Suprapubic skin (tissue), 4 donors: Measurements from ENCODE around the gene C3orf20. TPM values are rescaled to one million over a fixed set of nuclear protein-coding genes. Genes with fewer than 3 reads are reported as not detected.

Experiments
- DNase-seq, 2 donors: peaks; one replicate each; pipeline ENCODE4 v3.0.0-alpha.2; 2019; ENCODE audit warnings: low spot score in 2 of 2
- H3K27ac ChIP-seq: fragments of 200-600 bp; sonication (generic); one replicate; pipeline ENCODE4 v1.5.1; 2019
- H3K27me3 ChIP-seq: fragments of 200-600 bp; sonication (generic); one replicate; pipeline ENCODE4 v1.5.1; 2019
- H3K36me3 ChIP-seq: fragments of 200-600 bp; sonication (generic); one replicate; pipeline ENCODE4 v1.5.1; 2019
- H3K4me1 ChIP-seq: fragments of 200-600 bp; sonication (generic); one replicate; pipeline ENCODE4 v1.5.1; 2019
- H3K4me3 ChIP-seq: fragments of 200-600 bp; sonication (generic); one replicate; pipeline ENCODE4 v1.5.1; 2019; ENCODE audit warnings: mild to moderate bottlenecking
- H3K9me3 ChIP-seq: fragments of 200-600 bp; sonication (generic); one replicate; pipeline ENCODE4 v1.5.1; 2019
- CTCF ChIP-seq, 2 donors: fragments of 200-600 bp in 1 of 2; fragments of 450-650 bp in 1 of 2; sonication (generic) in 1 of 2; IDR thresholded peaks; one replicate each; pipeline ENCODE4 v1.5.1; 2016 to 2019; ENCODE audit warnings: antibody characterized with exemption in 2 of 2, mild to moderate bottlenecking in 1 of 2, moderate library complexity in 1 of 2
- EP300 ChIP-seq: sonication (generic); formaldehyde crosslinking; IDR thresholded peaks from one replicate; pipeline ENCODE4 v1.6.1; 2017; ENCODE audit warnings: antibody characterized with exemption
- POLR2A ChIP-seq, 2 donors: fragments of 450-650 bp; IDR thresholded peaks; one replicate each; pipeline ENCODE4 v1.6.1; 2017; ENCODE audit warnings: antibody characterized with exemption in 2 of 2, mild to moderate bottlenecking in 2 of 2, moderate library complexity in 2 of 2
- POLR2AphosphoS5 ChIP-seq, 3 donors: sonication (generic); formaldehyde crosslinking; IDR thresholded peaks; one replicate each; pipeline ENCODE4 v1.6.1; 2017; ENCODE audit warnings: antibody characterized with exemption in 3 of 3
- WGBS: methylation state at CpG from one replicate; pipeline ENCODE4 v1.1.5; 2018; 5-methylcytosine and 5-hydroxymethylcytosine counted together
- total RNA-seq, 4 donors: library from RNA; depleted of rRNA; stranded (reverse); fragments of >200 nt; gene quantifications; one replicate each; pipeline ENCODE4 v1.1.0, GENCODE V29; 2016

C3orf20 gene
- total RNA-seq, 4 donors from 2014 or later, result 0.21 TPM; not detected in 3

- Histone ChIP-seq H3K36me3 (no peaks in the 10 kb centered on the region), H3K27me3 (no peaks in the 10 kb centered on the region), H3K4me1 (no peaks in the 10 kb centered on the region), H3K4me3 (no peak overlapping the region), H3K9me3 (no peaks in the 10 kb centered on the region), H3K27ac (no peak overlapping the region)
- DNase-seq, result no peak
- 77% methylated on average over 3 of the region's 4 CpGs for WGBS
- TF ChIP-seq EP300 (no peak), CTCF (IDR thresholded peaks at IDR 0.05) (no peak), POLR2A (IDR thresholded peaks at IDR 0.05) (no peak), POLR2AphosphoS5 (IDR thresholded peaks at IDR 0.05) (no peak)
Observed at GRCh38 chr3:14758297-14758696, 83.4 kb downstream of the C3orf20 start.

DNA sequence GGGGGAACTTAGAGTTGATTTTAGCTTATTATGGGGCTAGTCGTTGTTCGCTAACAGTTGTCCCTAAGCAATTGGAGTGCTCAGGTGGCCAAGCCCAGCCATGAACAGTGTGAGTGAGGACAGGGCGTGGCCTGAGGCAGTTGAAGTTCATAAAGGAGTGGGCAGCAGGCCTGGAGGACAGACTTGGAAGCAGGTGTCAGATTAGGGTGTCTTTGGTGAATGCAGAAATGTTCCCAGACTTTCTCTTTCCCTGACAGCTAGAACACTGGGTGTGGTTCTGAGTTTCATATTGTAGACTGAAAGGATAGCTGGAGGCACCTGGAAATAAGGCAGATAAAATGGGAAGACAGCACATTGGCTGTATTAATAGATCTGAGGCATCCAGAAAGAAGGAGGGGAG is 84.0 kb downstream of the C3orf20 start:
- no peaks in the 10 kb centered on the region for H3K36me3 ChIP-seq
- 78% methylated on average over 3 of the region's 3 CpGs for WGBS
- no peak for TF ChIP-seq POLR2A (IDR thresholded peaks at IDR 0.05)
- TF ChIP-seq EP300, result no peak
- no peak for TF ChIP-seq CTCF (IDR thresholded peaks at IDR 0.05)
- TF ChIP-seq POLR2AphosphoS5 (IDR thresholded peaks at IDR 0.05), result no peak
- no peak for DNase-seq
- no peaks in the 10 kb centered on the region for H3K9me3 ChIP-seq
- H3K27me3 ChIP-seq, result no peaks in the 10 kb centered on the region
- H3K4me1 ChIP-seq, result no peaks in the 10 kb centered on the region
- no peak overlapping the region for H3K4me3 ChIP-seq
- H3K27ac ChIP-seq, result no peak overlapping the region

DNA sequence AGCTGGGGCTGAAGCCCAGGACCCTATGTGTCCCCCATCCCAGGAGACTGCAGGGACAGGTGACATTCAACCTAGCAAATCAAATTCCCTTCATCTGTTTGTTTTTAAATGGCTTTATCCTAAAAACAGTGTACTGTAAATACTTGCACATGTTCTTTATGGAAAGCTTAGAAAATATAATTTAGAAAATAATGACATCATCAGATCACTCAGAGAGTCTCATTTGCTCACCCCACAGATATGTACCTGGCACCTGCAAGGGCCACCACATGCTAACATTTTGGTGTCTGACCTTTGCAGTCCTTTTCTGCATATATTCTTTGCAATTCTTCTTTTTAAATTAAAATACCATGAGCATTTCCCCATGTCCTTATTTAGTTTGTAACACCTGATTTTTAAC is 85.2 kb downstream of the C3orf20 start:
- H3K27me3 ChIP-seq, result no peaks in the 10 kb centered on the region
- H3K4me3 ChIP-seq, result no peak overlapping the region
- H3K27ac ChIP-seq, result no peak overlapping the region
- H3K9me3 ChIP-seq, result no peaks in the 10 kb centered on the region
- H3K4me1 ChIP-seq, result no peaks in the 10 kb centered on the region
- no peak for DNase-seq
- H3K36me3 ChIP-seq, result no peaks in the 10 kb centered on the region
- TF ChIP-seq POLR2A (IDR thresholded peaks at IDR 0.05), result no peak
- TF ChIP-seq CTCF (IDR thresholded peaks at IDR 0.05), result no peak
- no peak for TF ChIP-seq EP300
- no peak for TF ChIP-seq POLR2AphosphoS5 (IDR thresholded peaks at IDR 0.05)

GRCh38 chr3:14761121-14761672 is 86.3 kb downstream of the C3orf20 start:
- no peaks in the 10 kb centered on the region for H3K36me3 ChIP-seq
- TF ChIP-seq EP300, result no peak
- no peaks in the 10 kb centered on the region for H3K27me3 ChIP-seq
- WGBS, result 57% methylated on average over 7 of the region's 9 CpGs
- no peaks in the 10 kb centered on the region for H3K4me1 ChIP-seq
- no peaks in the 10 kb centered on the region for H3K9me3 ChIP-seq
- H3K4me3 ChIP-seq, result no peak overlapping the region
- H3K27ac ChIP-seq, result no peak overlapping the region
- DNase-seq, result no peak

DNA sequence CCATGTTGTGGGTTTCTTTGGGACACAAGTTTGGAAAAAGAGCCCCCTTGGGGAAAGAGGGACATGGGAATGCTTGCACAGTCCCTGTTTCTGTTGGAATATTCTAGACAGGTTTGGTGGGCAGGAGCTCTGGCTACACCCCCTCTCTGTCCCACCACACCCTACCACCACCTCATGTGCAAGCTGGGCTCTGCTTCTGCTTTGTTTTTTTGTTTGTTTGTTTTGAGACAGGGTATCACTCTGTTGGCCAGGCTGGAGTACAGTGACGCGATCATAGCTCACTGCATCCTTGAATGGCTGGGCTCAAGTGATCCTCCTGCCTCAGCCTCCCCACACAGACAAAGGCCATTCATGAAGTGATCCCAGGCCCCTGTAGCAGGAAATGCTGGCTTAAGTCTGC is 86.9 kb downstream of the C3orf20 start:
- no peak for DNase-seq
- no peaks in the 10 kb centered on the region for H3K9me3 ChIP-seq
- TF ChIP-seq CTCF (IDR thresholded peaks at IDR 0.05) (no peak), POLR2AphosphoS5 (IDR thresholded peaks at IDR 0.05) (no peak), POLR2A (IDR thresholded peaks at IDR 0.05) (no peak), EP300 (no peak)
- WGBS, result 90% methylated on average over 2 of the region's 2 CpGs
- H3K27ac ChIP-seq, result no peak overlapping the region
- H3K4me3 ChIP-seq, result no peak overlapping the region
- H3K27me3 ChIP-seq, result no peaks in the 10 kb centered on the region
- no peaks in the 10 kb centered on the region for H3K36me3 ChIP-seq
- H3K4me1 ChIP-seq, result no peaks in the 10 kb centered on the region

DNA sequence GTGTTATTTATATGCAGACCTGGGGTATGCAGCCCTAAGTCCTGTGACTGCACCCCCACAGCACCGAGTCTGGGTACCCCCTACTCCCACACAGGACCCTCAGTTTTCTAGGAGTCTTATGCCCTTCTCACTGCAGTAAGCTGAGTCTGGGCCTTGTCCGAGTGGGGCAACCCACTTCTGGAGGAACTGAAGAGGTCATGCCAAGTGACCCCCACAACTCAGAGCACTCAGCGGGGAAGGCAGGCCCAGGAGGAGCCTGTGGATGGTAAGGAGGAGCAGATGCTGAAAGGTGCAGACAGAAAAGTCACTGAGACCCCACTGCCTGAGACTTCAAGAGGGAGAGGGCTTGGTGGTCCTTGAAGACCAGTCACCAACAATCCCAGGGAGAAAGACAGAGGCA is 87.8 kb downstream of the C3orf20 start:
- Histone ChIP-seq H3K27me3 (no peaks in the 10 kb centered on the region), H3K9me3 (no peaks in the 10 kb centered on the region), H3K27ac (no peak overlapping the region), H3K4me3 (no peak overlapping the region), H3K4me1 (no peaks in the 10 kb centered on the region), H3K36me3 (no peaks in the 10 kb centered on the region)
- TF ChIP-seq EP300, result no peak
- no peak for TF ChIP-seq CTCF (IDR thresholded peaks at IDR 0.05)
- TF ChIP-seq POLR2AphosphoS5 (IDR thresholded peaks at IDR 0.05), result no peak
- TF ChIP-seq POLR2A (IDR thresholded peaks at IDR 0.05), result no peak
- DNase-seq, result no peak
- 95% methylated on average over 3 of the region's 3 CpGs for WGBS
